ENCODE results near the gene WDFY3. TPM values are rescaled to one million over a fixed set of nuclear protein-coding genes. Genes with fewer than 3 reads are reported as not detected.

WDFY3 gene
- total RNA-seq, 1 donor from 2014 or later: 267 TPM

GRCh38 chr4:84680956-84681355 lies 285.5 kb downstream of the WDFY3 start:
- Mint-ChIP-seq H3K27me3 (ENCODE audit: unreplicated experiment) (peaks cover 2% of the 10 kb centered on the region), H3K36me3 (ENCODE audit: unreplicated experiment) (no peaks in the 10 kb centered on the region), H3K9me3 (ENCODE audit: unreplicated experiment) (peaks cover 2% of the 10 kb centered on the region), H3K4me3 (ENCODE audit: unreplicated experiment) (no peak overlapping the region), H3K4me1 (ENCODE audit: low read depth, unreplicated experiment) (no peaks in the 10 kb centered on the region), H3K27ac (ENCODE audit: unreplicated experiment) (no peak overlapping the region)
- TF ChIP-seq CTCF (IDR thresholded peaks at IDR 0.05; ENCODE audit: partially characterized antibody, unreplicated experiment): no peak
- no peak for DNase-seq

- Mint-ChIP-seq H3K27me3 (ENCODE audit: unreplicated experiment) (peaks cover 4% of the 10 kb centered on the region), H3K27ac (ENCODE audit: unreplicated experiment) (no peak overlapping the region), H3K4me3 (ENCODE audit: unreplicated experiment) (no peak overlapping the region)
Observed at GRCh38 chr4:84678976-84679744, 287.3 kb downstream of the WDFY3 start.

GRCh38 chr4:84677995-84678394 lies 288.5 kb downstream of the WDFY3 start:
- no peaks in the 10 kb centered on the region for H3K4me1 Mint-ChIP-seq (ENCODE audit: low read depth, unreplicated experiment)
- H3K36me3 Mint-ChIP-seq (ENCODE audit: unreplicated experiment): no peaks in the 10 kb centered on the region
- no peak for DNase-seq
- no peak for TF ChIP-seq CTCF (IDR thresholded peaks at IDR 0.05; ENCODE audit: partially characterized antibody, unreplicated experiment)
- no peaks in the 10 kb centered on the region for H3K9me3 Mint-ChIP-seq (ENCODE audit: unreplicated experiment)
- peaks cover 4% of the 10 kb centered on the region for H3K27me3 Mint-ChIP-seq (ENCODE audit: unreplicated experiment)
- H3K4me3 Mint-ChIP-seq (ENCODE audit: unreplicated experiment): no peak overlapping the region
- H3K27ac Mint-ChIP-seq (ENCODE audit: unreplicated experiment): no peak overlapping the region

More at GRCh38 chr4:84678976-84679744, 287.3 kb downstream of the WDFY3 start:
- TF ChIP-seq CTCF (IDR thresholded peaks at IDR 0.05; ENCODE audit: partially characterized antibody, unreplicated experiment): no peak
- peaks cover 2% of the 10 kb centered on the region for H3K9me3 Mint-ChIP-seq (ENCODE audit: unreplicated experiment)
- H3K36me3 Mint-ChIP-seq (ENCODE audit: unreplicated experiment): no peaks in the 10 kb centered on the region
- no peak for DNase-seq
- no peaks in the 10 kb centered on the region for H3K4me1 Mint-ChIP-seq (ENCODE audit: low read depth, unreplicated experiment)

GRCh38 chr4:84677093-84677492 lies 289.4 kb downstream of the WDFY3 start:
- H3K9me3 Mint-ChIP-seq (ENCODE audit: unreplicated experiment): no peaks in the 10 kb centered on the region
- TF ChIP-seq CTCF (IDR thresholded peaks at IDR 0.05; ENCODE audit: partially characterized antibody, unreplicated experiment): no peak
- no peak for DNase-seq
- H3K4me1 Mint-ChIP-seq (ENCODE audit: low read depth, unreplicated experiment): no peaks in the 10 kb centered on the region
- peaks cover 4% of the 10 kb centered on the region for H3K27me3 Mint-ChIP-seq (ENCODE audit: unreplicated experiment)
- H3K27ac Mint-ChIP-seq (ENCODE audit: unreplicated experiment): peak overlapping the region; percentile 62
- H3K4me3 Mint-ChIP-seq (ENCODE audit: unreplicated experiment): no peak overlapping the region
- no peaks in the 10 kb centered on the region for H3K36me3 Mint-ChIP-seq (ENCODE audit: unreplicated experiment)

- Mint-ChIP-seq H3K9me3 (ENCODE audit: unreplicated experiment) (no peaks in the 10 kb centered on the region), H3K36me3 (ENCODE audit: unreplicated experiment) (no peaks in the 10 kb centered on the region), H3K4me3 (ENCODE audit: unreplicated experiment) (no peak overlapping the region), H3K4me1 (ENCODE audit: low read depth, unreplicated experiment) (no peaks in the 10 kb centered on the region), H3K27ac (ENCODE audit: unreplicated experiment) (no peak overlapping the region), H3K27me3 (ENCODE audit: unreplicated experiment) (peaks cover 2% of the 10 kb centered on the region)
- no peak for TF ChIP-seq CTCF (IDR thresholded peaks at IDR 0.05; ENCODE audit: partially characterized antibody, unreplicated experiment)
- no peak for DNase-seq
Observed at GRCh38 chr4:84673475-84674240, 292.8 kb downstream of the WDFY3 start.

Measured in glutamatergic neuron (in vitro differentiated cells).